Upper lobe of left lung (tissue), 4 donors: Measurements from ENCODE around the gene MOSMO.

Source experiments
- CTCF ChIP-seq, 6 experiments: fragments of 450-650 bp in 4 of 6; fragments of 200-600 bp in 2 of 6; sonication (generic) in 2 of 6; IDR thresholded peaks; one replicate each; pipeline ENCODE4 v1.5.1; 2016 to 2019; ENCODE audit warnings: antibody characterized with exemption in 6 of 6
- EP300 ChIP-seq, 4 donors: sonication (generic); formaldehyde crosslinking; IDR thresholded peaks; one replicate each; pipeline ENCODE4 v1.5.1; 2017; ENCODE audit warnings: antibody characterized with exemption in 4 of 4, control low read depth in 2 of 4

- TF ChIP-seq CTCF (IDR thresholded peaks at IDR 0.05) (no peak), EP300 (IDR thresholded peaks at IDR 0.05) (no peak)
Observed at GRCh38 chr16:21963887-21964286, 44.0 kb upstream of the MOSMO start.
